HG03354 (cell line): Measurements from ENCODE around the gene IQCN.

Source experiments
- ATAC-seq: cut with Tn5 transposase; IDR thresholded peaks from one replicate; pipeline ENCODE4 v1.9.1; 2021; ENCODE audit warnings: mild to moderate bottlenecking; ENCODE audit not compliant: unreplicated experiment, poor library complexity, severe bottlenecking

IQCN gene

DNA sequence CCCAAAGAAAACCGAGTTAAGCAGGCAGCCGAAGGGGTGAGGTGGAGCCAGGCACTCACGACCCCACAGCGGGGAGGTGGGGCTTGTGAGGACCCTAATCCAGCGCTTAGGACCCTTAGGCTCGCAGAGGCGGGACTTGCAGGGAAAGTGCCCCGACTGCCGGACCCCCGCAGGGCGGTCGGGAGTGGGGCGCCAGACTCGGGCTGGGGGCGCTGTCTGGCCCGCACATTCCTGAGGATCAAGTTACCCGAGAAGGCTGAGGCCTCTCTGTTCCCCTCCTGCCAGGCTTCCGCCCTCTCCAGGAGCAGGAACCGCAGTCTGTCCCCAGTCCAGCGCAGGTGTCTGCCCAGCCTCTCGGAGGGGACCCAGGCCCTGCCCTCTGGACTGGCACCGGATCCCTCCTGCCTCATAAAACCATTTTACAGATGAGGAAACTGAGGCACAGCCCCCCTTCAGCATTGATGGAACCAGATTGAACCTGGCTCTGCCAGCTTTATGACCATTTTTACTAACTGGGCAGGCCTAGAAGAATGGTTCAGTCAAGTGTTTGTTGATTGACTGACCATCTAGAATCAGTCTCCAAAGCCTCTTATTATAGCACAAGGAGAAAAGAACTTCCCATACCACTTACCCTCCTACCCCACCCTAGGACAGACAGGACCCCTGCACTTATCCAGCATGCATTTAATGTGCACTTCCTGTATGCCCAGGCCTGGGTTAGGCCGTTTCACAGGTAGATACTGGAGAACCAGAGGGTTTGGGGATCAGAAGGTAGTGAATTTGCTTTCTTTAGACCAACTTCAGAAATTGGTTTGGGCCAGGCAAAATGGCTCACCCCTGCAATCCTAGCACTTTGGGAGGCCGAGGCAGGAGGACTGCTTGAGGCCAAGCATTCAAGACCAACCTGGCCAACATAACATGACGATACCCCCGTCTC, 13.9 kb upstream of the IQCN start:
- ATAC-seq, result no peak

DNA sequence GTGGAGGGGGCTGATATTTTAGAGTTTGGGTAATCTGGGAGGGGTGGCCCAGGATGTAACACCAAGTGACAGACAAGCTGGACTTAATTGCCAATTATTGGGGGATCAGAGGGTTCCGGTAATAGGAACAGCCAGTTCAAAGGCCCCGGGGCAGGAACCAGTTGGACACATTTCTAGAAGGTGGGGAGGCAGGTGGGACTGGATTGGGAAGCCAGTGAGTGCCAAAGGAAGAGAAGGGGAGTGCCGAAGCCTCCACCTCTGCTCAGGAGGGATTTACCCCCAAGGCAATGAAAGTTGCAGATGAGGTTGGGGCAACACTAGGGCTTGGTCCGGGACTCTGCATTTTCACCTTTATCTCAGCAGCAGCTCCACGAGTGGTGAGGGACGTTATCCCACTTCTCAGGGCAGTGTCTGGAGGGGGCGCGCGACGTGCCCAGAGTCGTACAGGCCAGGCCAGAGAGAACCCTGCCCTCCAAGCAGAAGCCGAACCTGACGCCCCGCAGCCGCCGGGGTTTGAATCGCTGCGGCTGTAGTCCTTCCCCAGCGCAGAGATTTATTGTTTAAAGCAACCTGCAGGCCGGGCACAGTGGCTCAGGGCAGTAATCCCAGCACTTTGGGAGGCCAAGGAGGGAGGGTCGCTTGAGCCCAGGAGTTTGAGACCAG, 12.9 kb upstream of the IQCN start:
- ATAC-seq, result no peak

DNA sequence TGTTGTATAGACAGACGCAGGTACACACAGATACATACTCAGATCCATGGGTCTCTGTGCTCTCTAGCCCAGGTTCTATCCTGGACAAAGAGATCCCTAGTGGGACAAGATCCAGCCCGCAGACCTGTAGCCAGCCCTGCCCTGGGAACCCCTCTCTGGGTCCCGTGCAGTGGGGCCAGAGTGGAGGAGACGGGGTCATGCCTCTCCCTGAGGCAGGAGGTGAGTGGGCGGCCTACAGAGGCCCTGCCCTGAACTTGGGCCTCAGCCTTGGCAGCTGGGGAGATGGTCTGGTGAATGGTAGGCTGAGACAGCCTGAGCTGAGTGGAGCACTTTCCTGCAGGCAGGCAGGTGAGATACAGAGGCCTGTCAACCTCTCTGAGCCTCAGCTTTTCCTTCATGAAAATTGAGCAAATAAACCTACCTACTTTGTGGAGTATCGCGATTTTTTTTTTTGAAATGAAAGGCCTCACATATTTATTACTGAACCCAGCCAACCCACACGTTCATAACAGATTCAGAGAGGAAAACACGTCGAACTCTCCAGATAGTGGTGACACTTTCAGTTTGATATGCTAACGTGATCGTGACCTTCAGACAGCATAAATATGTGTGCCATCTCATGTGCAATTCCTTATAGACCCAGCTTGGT, 10.6 kb upstream of the IQCN start:
- no peak for ATAC-seq

DNA sequence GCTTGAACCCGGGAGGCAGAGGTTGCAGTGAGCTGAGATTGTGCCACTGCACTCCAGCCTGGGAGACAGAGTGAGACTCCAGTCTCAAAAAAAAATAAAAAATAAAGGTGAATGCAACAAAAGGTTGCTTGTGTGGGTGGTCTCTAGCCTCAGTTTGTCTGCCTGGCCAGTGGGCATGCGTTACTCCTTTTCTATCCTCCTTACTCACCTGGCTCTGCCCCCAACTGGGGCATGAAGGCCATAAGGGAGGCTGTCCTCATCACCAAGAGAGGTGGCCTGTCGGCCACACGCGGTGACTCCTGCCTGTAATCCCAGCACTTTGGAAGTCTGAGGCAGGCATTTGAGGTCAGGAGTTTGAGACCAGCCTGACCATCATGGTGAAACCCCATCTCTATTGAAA, 9.1 kb upstream of the IQCN start:
- ATAC-seq, result no peak

DNA sequence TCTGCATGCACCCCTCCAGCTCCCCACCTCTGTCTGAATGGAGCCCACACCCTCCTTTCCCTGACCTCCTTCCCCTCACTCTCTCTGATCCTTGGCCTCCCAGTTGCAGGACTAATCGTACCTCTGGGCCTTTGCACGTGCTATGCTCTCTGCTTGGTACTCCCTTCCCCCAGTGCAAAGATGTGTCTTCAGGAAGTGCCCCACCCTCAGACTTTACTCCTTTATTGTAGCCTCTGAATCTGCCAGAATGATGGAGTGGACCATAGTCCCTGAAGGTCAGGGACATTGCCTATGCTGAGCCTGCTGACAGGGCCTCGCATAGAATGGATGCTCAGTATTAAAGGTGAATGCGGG, 8.5 kb upstream of the IQCN start:
- ATAC-seq, result no peak

DNA sequence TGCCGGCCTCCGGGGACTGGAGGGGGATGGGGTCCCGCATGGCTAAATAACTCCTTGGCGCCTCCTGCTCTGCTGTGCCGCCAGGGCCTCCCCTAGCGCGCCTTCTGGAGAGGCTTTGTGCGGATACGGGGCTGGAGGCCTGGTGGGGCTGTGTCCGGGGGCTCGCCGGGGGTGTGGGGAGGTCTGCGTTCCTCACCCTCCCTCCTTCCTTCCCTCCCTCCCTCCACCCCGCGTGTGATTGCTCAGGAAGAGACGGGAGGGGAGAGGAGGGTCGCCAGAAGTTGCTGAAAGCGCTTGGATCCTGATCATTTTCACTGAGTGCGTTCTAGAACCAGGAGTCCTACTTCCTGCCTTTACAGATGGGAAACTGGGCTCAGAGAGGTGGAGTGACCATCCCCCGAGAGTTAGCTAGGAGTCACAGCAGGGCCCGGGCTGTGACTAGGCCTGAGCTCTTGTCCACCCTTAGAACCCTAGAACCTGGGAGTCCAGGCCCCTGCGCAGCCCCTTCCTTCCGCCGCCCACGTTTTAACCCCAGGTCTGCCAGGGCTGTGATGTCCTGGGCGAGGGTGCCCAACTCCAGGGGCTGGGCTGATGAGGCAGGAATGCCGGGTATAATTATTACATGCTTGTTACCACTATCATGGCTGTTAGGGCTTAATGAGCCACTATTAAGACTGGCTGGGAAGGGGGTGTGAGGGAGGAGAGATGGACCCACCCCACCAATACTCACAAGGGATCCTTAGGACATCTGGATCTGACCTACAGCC, 8.0 kb upstream of the IQCN start:
- no peak for ATAC-seq

DNA sequence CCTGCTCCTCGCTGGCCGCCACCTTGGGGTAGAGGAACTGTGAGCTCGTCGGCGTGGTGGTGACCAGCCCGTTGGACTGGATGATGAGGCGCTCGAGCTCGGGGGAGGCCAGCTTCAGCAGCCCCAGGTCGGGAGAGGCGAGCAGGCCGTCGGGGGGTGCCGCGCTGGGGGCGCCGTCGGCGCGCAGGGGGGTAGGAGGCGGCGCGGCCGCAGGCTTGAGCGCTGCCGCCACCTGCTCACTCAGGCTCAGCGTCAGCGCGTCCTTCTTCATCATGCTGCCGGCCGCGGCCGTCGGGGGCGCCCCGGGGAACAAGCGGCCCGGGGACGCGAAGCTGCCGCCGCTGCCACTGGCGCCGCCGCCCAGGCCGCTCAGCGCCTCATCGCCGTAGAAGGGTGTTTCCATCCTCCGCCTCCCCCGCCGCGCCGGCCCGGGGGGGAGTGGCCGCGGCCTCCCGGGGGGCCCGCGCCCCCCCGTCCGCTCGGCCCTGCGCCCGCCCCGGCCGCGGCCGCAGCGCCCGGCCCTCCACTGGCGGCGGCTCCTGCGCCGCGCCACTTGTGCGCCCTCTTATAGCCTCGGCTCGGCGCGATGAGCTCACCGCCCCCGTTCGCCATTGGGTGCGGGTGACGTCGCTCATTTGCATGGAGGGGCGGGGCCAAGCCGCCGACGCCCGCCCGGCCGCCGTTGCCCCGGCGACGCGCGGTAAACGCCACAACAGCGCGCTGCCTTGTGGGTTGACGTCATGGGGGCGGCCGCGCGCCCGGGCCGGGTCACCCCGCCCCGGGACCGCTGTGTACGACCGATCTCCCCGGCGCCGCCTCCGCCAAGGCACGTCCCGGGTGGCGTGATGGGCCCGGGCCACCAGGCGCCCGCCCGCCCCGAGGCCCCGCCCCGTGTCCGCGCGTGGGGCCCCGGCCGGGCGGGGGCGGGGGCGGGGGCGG, 7.1 kb upstream of the IQCN start, which contains the start of gene JUND:
Gene JUND (minus strand): TSS at position 541 of the 939 bp plus-strand sequence. CDS start 138 bp downstream, at position 403.
- peak; percentile 65 for ATAC-seq

DNA sequence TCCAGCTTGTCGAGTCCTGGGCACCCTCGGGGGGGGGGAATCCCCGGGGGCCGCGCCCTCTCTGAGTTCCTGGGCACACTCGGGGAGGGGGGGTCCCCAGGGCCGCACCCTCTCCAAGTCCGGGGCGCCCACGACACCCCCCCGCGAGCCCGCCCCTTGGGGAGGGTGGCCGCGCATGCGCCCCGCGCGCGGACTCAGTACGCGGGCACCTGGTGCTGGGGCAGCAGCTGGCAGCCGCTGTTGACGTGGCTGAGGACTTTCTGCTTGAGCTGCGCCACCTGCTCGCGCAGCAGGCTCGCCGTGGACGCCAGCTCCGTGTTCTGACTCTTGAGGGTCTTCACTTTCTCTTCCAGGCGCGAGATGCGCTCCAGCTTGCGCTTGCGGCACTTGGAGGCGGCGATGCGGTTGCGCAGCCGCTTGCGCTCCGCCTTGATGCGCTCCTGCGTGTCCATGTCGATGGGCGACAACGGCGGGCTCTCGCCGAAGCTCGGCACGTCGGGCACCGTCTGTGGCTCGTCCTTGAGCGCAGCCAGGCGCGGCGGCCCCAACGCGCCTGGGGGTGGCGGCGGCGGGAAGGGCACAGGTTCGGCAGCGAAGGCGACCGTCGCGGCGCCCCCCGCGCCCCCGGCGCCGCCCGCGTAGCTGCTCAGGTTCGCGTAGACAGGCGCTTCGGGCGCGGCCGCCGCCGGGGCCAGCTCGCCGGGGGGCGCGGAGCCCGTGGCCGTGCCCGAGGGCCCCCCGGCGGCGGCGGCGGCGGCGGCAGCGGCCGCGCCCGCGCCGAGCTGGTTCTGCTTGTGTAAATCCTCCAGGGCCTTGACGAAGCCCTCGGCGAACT, 6.2 kb upstream of the IQCN start:
- peak; percentile 18 for ATAC-seq

DNA sequence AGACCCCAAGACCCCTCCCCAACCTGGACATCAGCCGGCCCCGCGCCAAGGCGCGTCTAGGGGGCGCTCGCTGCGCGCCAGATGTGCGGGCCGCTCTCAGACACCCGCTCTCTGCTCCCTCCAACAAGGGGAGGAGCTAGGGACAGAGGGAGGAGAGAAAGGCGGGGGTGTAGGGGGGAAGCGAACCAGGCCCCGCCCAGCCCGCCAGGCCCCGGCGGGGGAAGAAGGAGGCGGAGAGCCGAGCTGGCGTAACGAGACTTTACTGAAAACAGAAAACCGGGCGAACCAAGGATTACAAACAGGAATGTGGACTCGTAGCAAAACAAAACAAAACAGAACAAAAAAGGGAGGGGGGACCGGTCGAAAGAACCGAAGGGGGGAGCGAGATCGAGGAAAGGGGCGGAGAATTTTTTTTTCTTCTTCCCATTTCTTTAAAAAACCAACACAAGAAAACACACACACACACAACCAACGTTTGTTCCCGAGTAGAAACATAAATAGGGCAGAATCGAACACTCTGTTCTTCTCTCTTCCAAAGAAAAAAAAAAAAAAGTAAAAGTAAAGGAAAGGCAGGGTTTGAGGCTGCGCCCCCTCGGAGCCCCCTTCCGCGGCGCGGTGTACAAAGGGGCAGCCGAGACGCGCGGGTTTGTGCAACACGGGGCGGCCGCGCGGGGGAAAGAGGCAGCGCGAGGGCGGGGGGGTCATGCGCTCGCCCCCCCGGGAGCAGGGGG, 5.4 kb upstream of the IQCN start:
- ATAC-seq, result peak; percentile 1

DNA sequence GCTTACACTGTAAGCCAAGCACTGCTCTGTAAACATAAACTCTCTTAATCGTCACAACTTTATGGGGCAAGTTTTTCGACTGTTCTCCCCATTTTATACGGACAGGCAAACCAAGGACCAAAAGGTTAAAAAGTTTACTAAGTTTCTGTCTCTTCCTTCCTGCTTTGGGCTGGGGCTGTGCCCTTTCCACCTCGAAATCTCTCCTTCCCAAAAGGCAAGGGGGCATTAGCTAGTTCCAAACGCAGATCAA, 4.9 kb upstream of the IQCN start:
- ATAC-seq, result no peak

DNA sequence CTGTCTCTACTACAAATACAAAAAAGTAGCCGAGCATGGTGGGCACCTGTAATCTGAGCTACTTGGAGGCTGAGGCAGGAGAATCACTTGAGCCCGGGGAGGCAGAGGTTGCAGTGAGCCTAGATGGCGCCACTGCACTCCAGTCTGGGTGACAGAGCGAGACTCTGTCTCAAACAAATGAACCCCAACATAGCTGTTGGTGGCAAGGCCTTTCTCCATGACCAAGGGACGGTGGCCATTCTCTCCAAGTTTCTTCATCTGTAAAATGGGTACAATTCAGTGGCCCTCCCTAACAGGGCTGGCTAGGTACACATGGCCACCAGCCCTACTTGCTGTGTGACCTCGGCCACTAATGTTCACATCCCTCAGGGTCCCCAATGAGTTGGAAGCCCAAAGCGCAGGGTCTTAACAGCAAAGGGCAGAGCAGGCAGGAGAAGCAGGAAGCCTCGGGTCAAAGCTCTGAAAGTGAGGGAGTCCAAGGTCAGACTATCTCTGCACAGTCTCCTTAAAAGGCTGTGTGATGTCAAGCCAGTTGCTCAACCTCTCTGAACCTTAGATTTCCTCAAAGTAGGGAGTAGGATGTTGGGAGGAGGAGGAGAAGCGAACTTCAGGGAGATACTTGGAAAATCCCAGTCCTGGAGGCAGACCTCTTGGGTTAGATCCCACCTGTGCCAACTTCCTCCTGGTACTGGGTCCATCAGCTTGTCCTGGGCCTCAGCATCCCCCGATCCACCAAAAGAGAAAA, 4.4 kb upstream of the IQCN start:
- no peak for ATAC-seq

DNA sequence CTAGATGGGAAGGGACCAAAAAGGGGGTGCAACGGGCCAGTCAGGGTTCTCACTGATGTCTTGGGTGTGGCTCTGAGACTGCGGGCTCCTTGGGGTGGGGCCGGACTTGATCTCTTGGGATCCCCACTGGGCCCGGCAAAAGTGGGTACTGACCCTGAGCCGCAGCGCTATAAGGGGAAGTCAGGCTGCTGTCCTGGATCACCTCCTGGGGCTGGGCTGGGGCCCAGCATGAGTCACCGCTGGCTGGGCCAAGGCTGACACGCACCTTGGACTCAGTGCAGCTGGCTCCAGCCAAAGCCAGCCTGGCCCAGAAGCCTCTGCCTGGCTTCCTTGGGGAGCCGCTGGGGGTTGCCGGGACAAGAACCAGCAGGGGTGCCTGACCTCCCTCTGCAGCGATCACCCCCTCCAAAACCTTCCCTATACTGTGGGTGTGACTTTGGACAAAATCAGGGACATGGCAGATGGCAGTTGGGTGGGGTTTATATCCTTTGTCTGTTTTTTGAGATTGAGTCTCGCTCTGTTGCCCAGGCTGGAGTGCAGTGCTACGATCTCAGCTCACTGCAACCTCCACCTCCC, 617 bp upstream of the IQCN start:
- ATAC-seq, result no peak

DNA sequence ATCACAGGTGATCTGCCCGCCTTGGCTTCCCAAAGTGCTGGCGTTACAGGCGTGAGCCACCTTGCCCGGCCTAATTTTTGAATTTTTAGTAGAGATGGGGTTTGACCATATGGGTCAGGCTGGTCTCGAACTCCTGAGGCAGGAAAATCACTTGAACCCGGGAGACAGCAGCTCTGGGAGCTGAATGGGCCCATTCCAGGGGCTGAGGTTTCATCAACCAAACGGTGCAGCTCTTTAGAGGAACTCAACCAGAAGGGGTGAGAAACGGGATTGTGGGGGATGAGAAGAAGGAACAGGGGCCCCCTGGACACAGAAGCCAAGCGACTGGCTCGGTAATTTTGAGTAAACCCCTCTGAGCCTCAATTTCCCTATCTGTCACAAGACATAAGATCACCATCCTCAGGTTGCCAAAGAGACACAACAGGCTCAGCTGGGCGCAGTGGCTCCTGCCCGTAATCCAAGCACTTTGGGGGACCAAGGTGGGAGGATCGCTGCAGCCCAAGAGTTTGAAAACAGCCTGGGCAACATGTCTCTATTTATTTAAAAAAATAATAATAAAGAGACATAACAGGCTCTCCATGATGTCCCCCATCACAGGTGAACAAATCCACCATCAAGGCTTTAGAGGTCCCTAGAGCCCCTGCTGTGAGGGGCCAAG, 562 bp downstream of the IQCN start:
- ATAC-seq, result no peak

DNA sequence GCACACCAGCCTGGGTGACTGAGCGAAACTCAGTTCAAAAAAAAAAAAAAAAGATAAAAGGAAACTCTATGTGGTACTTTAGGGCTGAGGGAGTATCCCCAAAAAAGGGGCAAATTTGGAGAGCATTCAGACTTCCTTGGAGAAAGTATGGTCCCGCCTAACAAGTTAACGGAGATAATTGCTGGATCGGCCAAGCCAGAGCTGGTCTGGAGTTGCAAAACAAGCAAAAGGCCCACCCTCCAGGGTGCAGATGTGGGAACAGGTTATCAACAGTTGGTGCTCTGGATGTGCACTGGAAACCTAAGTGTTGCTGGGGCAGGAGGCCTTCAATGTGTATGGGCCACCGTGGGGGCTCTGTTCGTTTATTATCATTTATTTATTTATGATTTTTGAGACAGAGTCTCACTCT, 2.8 kb downstream of the IQCN start:
- no peak for ATAC-seq

DNA sequence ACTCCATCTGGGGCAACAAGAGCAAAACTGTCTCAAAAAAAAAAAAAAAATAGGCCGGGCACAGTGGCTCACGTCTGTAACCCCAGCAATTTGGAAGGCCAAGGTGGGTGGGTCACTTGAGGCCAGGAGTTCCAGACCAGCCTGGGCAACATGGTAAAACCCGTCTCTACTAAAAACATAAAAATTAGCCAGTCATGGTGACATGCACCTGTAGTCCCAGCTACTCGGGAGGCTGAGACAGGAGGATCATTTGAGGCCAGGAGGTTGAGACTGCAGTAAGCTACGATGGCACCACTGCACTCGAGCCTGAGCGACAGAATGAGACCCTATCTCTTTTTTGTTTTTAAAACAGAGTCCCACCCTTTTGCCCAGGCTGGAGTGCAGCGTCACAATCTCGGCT, 3.9 kb downstream of the IQCN start:
- ATAC-seq, result no peak

DNA sequence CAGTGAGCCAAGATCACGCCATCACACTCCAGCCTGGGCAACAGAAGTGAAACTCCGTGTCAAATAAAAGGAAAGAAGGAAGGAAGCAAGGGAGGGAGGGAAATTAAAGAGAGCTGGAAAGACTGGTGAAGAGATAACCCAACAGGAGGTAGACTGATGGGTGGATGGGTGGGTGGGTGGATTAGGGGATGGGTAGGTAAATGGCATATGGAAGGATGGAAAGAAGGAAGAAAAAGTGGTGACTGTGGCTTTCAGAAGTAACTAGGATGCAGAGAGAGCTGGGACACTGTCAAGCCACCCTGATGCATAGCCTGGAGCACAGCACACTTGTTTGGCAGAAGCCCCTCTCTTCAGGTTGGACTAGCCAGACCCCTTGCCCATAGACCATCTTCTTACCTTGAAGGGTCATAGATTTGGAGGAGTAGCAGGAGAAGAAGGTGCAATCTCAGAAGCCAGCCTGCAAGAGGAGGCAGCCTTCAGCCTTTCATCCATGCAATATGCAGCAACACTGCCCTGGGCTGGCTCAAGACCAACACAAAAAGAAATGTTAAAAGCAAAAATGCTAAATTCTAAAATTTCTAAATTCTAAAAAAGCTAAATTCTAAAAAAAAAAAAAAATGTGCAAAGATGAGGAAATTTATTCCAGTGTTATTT, 5.1 kb downstream of the IQCN start:
- ATAC-seq, result no peak
